H1 (cell line): ENCODE data around the gene SLC35D2. TPM values are rescaled to one million over a fixed set of nuclear protein-coding genes. Genes with fewer than 3 reads are reported as not detected.

Source experiments
- CTCF ChIA-PET: fragments of 300-600 bp; sonication (Branson Sonifier 250); formaldehyde crosslinking; loops from one replicate; lab custom pipeline; 2021; ENCODE audit not compliant: partially characterized antibody; lab: Charles Lee
- POLR2A ChIA-PET: fragments of 300-600 bp; sonication (Branson Sonifier 250); formaldehyde crosslinking; loops from one replicate; lab custom pipeline; 2021; ENCODE audit warnings: inconsistent platforms; ENCODE audit not compliant: partially characterized antibody; lab: Charles Lee
- DNase-seq, 2 experiments: peaks; one replicate each; pipeline versions ENCODE4 v3.0.0 to v3.0.0-alpha.2; 2010 to 2022; ENCODE audit warnings: low spot score in 2 of 2, low read depth in 1 of 2, mixed read lengths in 1 of 2
- FAIRE-seq: peaks from 2 replicates; lab custom pipeline; 2011; peaks lifted over from hg19 to GRCh38; lab: Jason Lieb, UNC
- H2AFZ ChIP-seq: 2 replicates; pipeline ENCODE4 v1.8.1; 2012; ENCODE audit warnings: low read length, inconsistent platforms
- H2AK5ac ChIP-seq: 2 replicates; pipeline ENCODE4 v1.6.1; 2013; ENCODE audit warnings: low read depth, low read length
- H2BK120ac ChIP-seq: replicated peaks from 2 replicates; pipeline ENCODE3; 2013; ENCODE audit warnings: low read depth, low read length, inconsistent platforms
- H2BK12ac ChIP-seq: 2 replicates; pipeline ENCODE4 v1.6.1; 2013; ENCODE audit warnings: low read depth, low read length
- H2BK15ac ChIP-seq: 2 replicates; pipeline ENCODE4 v1.6.1; 2013; ENCODE audit warnings: low read length
- H2BK20ac ChIP-seq: 2 replicates; pipeline ENCODE4 v1.6.1; 2013; ENCODE audit warnings: low read length
- H2BK5ac ChIP-seq: 2 replicates; pipeline ENCODE4 v1.6.1; 2013; ENCODE audit warnings: low read depth, low read length
- H3K14ac ChIP-seq: 2 replicates; pipeline ENCODE4 v1.6.1; 2013; ENCODE audit warnings: inconsistent platforms; ENCODE audit not compliant: insufficient read length
- H3K18ac ChIP-seq: 2 replicates; pipeline ENCODE4 v1.6.1; 2013; ENCODE audit warnings: low read length; ENCODE audit errors: extremely low read depth
- H3K23ac ChIP-seq: 2 replicates; pipeline ENCODE4 v1.6.1; 2013; ENCODE audit warnings: inconsistent platforms; ENCODE audit not compliant: insufficient read length
- H3K23me2 ChIP-seq: 2 replicates; pipeline ENCODE4 v1.6.1; 2013; ENCODE audit warnings: low read depth, low read length
- H3K27ac ChIP-seq: 2 replicates; pipeline ENCODE4 v1.6.1; 2011; ENCODE audit warnings: low read depth, low read length, inconsistent platforms
- H3K27me3 ChIP-seq, 4 experiments: replicated peaks in 1 of 4; 1 replicate in 1 of 4; 2 replicates in 3 of 4; pipeline versions ENCODE4 v1.6.1 to v1.8.1; 2011 to 2013; ENCODE audit warnings: low read length in 3 of 4, mild to moderate bottlenecking in 3 of 4, inconsistent platforms in 2 of 4, mixed read lengths in 2 of 4, moderate library complexity in 1 of 4; ENCODE audit not compliant: control insufficient read depth in 3 of 4, insufficient read depth in 3 of 4; ENCODE audit errors: extremely low read depth in 1 of 4
- H3K36me3 ChIP-seq, 4 experiments: 2 replicates each; pipeline versions ENCODE4 v1.6.1 to v1.8.1; 2011 to 2013; ENCODE audit warnings: mild to moderate bottlenecking in 4 of 4, low read length in 3 of 4, moderate library complexity in 2 of 4, control low read depth in 1 of 4, inconsistent platforms in 1 of 4; ENCODE audit not compliant: insufficient read depth in 4 of 4, control insufficient read depth in 2 of 4
- H3K4ac ChIP-seq: replicated peaks from 2 replicates; pipeline ENCODE3; 2013; ENCODE audit warnings: low read length, low read depth, mixed read lengths, inconsistent platforms; ENCODE audit not compliant: insufficient read length
- H3K4me1 ChIP-seq, 4 experiments: replicated peaks in 1 of 4; 1 replicate in 1 of 4; 2 replicates in 3 of 4; pipeline versions ENCODE4 v1.6.1 to v1.8.1; 2011 to 2013; ENCODE audit warnings: low read length in 3 of 4, inconsistent platforms in 2 of 4, mixed read lengths in 1 of 4; ENCODE audit not compliant: insufficient read depth in 4 of 4, control insufficient read depth in 3 of 4
- H3K4me2 ChIP-seq, 2 experiments: 2 replicates each; pipeline versions ENCODE4 v1.6.1 to v1.8.1; 2011 to 2013; ENCODE audit warnings: low read depth in 2 of 2, low read length in 2 of 2, control low read depth in 1 of 2, inconsistent platforms in 1 of 2, mild to moderate bottlenecking in 1 of 2; ENCODE audit not compliant: insufficient read depth in 1 of 2
- H3K4me3 ChIP-seq, 4 experiments: fragments of 200-600, 300-600 bp in 1 of 4; sonication (generic), shearing (Covaris generic), sonication (Bioruptor Twin) in 1 of 4; 2 replicates each; pipeline versions ENCODE4 v1.5.1 to v1.8.1; 2011 to 2016; ENCODE audit warnings: low read length in 4 of 4, low read depth in 3 of 4, control low read depth in 2 of 4, inconsistent platforms in 2 of 4, mild to moderate bottlenecking in 2 of 4, mixed read lengths in 1 of 4, moderate library complexity in 1 of 4; ENCODE audit not compliant: insufficient read depth in 2 of 4; ENCODE audit errors: extremely low read depth in 1 of 4
- H3K56ac ChIP-seq: replicated peaks from 2 replicates; pipeline ENCODE3; 2013; ENCODE audit warnings: low read depth, mild to moderate bottlenecking, mixed read lengths, low read length, inconsistent platforms; ENCODE audit not compliant: insufficient read length
- H3K79me1 ChIP-seq: 2 replicates; pipeline ENCODE4 v1.6.1; 2013; ENCODE audit warnings: low read depth, low read length, control low read depth
- H3K79me2 ChIP-seq, 2 experiments: 2 replicates each; pipeline versions ENCODE4 v1.6.1 to v1.8.1; 2012 to 2013; ENCODE audit warnings: low read length in 2 of 2, mild to moderate bottlenecking in 2 of 2, inconsistent platforms in 1 of 2; ENCODE audit not compliant: insufficient read depth in 2 of 2, control insufficient read depth in 1 of 2
- H3K9ac ChIP-seq, 4 experiments: replicated peaks in 1 of 4; 1 replicate in 1 of 4; 2 replicates in 3 of 4; pipeline versions ENCODE4 v1.6.1 to v1.8.1; 2011 to 2013; ENCODE audit warnings: low read depth in 3 of 4, low read length in 3 of 4, control low read depth in 2 of 4, mild to moderate bottlenecking in 2 of 4, moderate library complexity in 2 of 4, inconsistent platforms in 1 of 4; ENCODE audit errors: extremely low read depth in 1 of 4
- H3K9me3 ChIP-seq, 2 experiments: 2 replicates each; pipeline versions ENCODE4 v1.6.1 to v1.8.1; 2012 to 2013; ENCODE audit warnings: mild to moderate bottlenecking in 2 of 2, moderate library complexity in 2 of 2, control low read depth in 1 of 2, inconsistent platforms in 1 of 2, low read depth in 1 of 2, low read length in 1 of 2, mixed read lengths in 1 of 2; ENCODE audit not compliant: insufficient read depth in 2 of 2
- H4K20me1 ChIP-seq, 2 experiments: replicated peaks in 1 of 2; 2 replicates each; pipeline versions ENCODE3 to v1.8.1; 2011 to 2013; ENCODE audit warnings: inconsistent platforms in 2 of 2, low read length in 2 of 2, mild to moderate bottlenecking in 1 of 2; ENCODE audit not compliant: insufficient read depth in 2 of 2, control insufficient read depth in 1 of 2
- H4K5ac ChIP-seq: 2 replicates; pipeline ENCODE4 v1.6.1; 2013; ENCODE audit warnings: low read length, low read depth, mixed read lengths, inconsistent platforms; ENCODE audit not compliant: insufficient read length
- H4K8ac ChIP-seq: 2 replicates; pipeline ENCODE4 v1.8.0; 2013; ENCODE audit warnings: mild to moderate bottlenecking, moderate library complexity, low read length, inconsistent platforms; ENCODE audit not compliant: insufficient read depth; ENCODE audit errors: extremely low read depth
- H4K91ac ChIP-seq: replicated peaks from 2 replicates; pipeline ENCODE3; 2013; ENCODE audit warnings: low read length, mixed read lengths, inconsistent platforms; ENCODE audit not compliant: insufficient read length
- HDAC6 ChIP-seq: IDR thresholded peaks from one replicate; pipeline ENCODE4 v1.7.1; 2012; ENCODE audit warnings: low read depth, mild to moderate bottlenecking, inconsistent platforms, low read length, moderate library complexity
- WGBS, 2 experiments: shearing (Covaris generic) in 1 of 2; methylation state at CpG; one replicate each; pipeline versions ENCODE4 v1.1.6 to v1.1.7; 2013 to 2015; ENCODE audit warnings: low lambda C conversion rate in 2 of 2, mixed read lengths in 2 of 2, inconsistent platforms in 1 of 2, low coverage in 1 of 2, missing lambda C conversion rate in 1 of 2; ENCODE audit not compliant: insufficient replicate concordance in 2 of 2, insufficient coverage in 1 of 2, insufficient read length in 1 of 2; ENCODE audit errors: extremely low coverage in 1 of 2, missing lambda C conversion rate in 1 of 2; 5-methylcytosine and 5-hydroxymethylcytosine counted together
- polyA plus RNA-seq, 7 experiments: library from polyadenylated mRNA; depleted of rRNA in 3 of 7; stranded (reverse) in 5 of 7; unstranded in 2 of 7; fragments of >200 nt in 5 of 7; fragments of 200-250 nt in 2 of 7; gene quantifications; 1 replicate in 5 of 7; 2 replicates in 1 of 7; 4 replicates in 1 of 7; pipeline versions ENCODE4 v1.2.1 to v1.2.3, GENCODE V29; 2011 to 2013; ENCODE audit warnings: missing spikeins in 2 of 7, mixed read lengths in 2 of 7
- total RNA-seq: library from RNA; stranded (reverse); fragmentation: NEBNext Ultra II Directional; extraction: Animal tissue kit (Norgen Biotek cat#: 25700); gene quantifications from 2 replicates; pipeline ENCODE4 v1.2.1, GENCODE V29; 2021

Gene SLC35D2
- total and polyA plus RNA-seq, 2 of the 8 experiments (the other 6 are each of a cell fraction or from before 2014, with no cell fraction given): 9.6 to 11.5 TPM

GRCh38 chr9:96391021-96391765 is 7.7 kb upstream of the SLC35D2 start:
- CTCF ChIA-PET: interaction anchor here (2.0 kb wide), 1 partner anchor 63 kb away, joined by 4 read pairs; no protein-coding TSS in a partner anchor
- Histone ChIP-seq H3K14ac (no peak overlapping the region), H3K79me2 (no peaks in the 10 kb centered on the region; a peak in 1 of 4 replicates), H3K27ac (no peak overlapping the region; the same call in 1 of the 2 replicates), H3K23me2 (no peaks in the 10 kb centered on the region), H4K5ac (no peak overlapping the region), H3K79me1 (no peaks in the 10 kb centered on the region), H3K4me3 (no peak overlapping the region), H4K8ac (no peak overlapping the region), H2BK5ac (no peak overlapping the region), H4K20me1 (peaks cover 0 to 5% of the 10 kb centered on the region in 2 experiments), H3K4ac (no peak overlapping the region), H2BK15ac (no peak overlapping the region), H2BK20ac (no peak overlapping the region), H2BK12ac (no peak overlapping the region), H3K56ac (no peak overlapping the region), H3K18ac (no peak overlapping the region), H2AK5ac (no peak overlapping the region), H3K4me1 (peaks cover 5 to 12% (median 8%) of the 10 kb centered on the region in 4 experiments; a peak in 6 of 7 replicates), H3K9me3 (no peaks in the 10 kb centered on the region), H4K91ac (no peak overlapping the region), H3K4me2 (no peak overlapping the region), H3K27me3 (no peaks in the 10 kb centered on the region), H3K9ac (no peak overlapping the region), H3K23ac (no peak overlapping the region), H2BK120ac (no peak overlapping the region), H2AFZ (no peak overlapping the region), H3K36me3 (peaks cover 9 to 57% (median 36%) of the 10 kb centered on the region in 4 experiments)
- DNase-seq (no peak), FAIRE-seq (no peak)
- TF ChIP-seq HDAC6: no peak
- 79% methylated on average over 5 of the region's 5 CpGs; no CpG with 5 or more reads in 1 of the 2 experiments for WGBS, 2 experiments
- POLR2A ChIA-PET: no interaction called here
